Mesenteric fat pad (tissue), 1 donor: ENCODE results near the gene NPHP4. TPM values are rescaled to one million over a fixed set of nuclear protein-coding genes. Genes with fewer than 3 reads are reported as not detected.
"Not testable (repeated sequence)": the region's sequence is repeated elsewhere in the genome, so short reads cannot be mapped to it uniquely, and the experiment has no call there.

ENCODE experiments used
- DNase-seq: peaks from one replicate; pipeline ENCODE4 v3.0.0-alpha.2; 2020; ENCODE audit warnings: low spot score
- total RNA-seq: library from RNA; stranded (reverse); fragmentation: NEBNext Ultra II Directional; extraction: Animal tissue kit (Norgen Biotek cat#: 25700); gene quantifications from one replicate; pipeline ENCODE4 v1.2.1, GENCODE V29; 2021
- donor health status: DM: yes; HTN: yes; CAD: no.

The NPHP4 gene
- total RNA-seq, 1 donor from 2014 or later: 37.6 TPM

DNA sequence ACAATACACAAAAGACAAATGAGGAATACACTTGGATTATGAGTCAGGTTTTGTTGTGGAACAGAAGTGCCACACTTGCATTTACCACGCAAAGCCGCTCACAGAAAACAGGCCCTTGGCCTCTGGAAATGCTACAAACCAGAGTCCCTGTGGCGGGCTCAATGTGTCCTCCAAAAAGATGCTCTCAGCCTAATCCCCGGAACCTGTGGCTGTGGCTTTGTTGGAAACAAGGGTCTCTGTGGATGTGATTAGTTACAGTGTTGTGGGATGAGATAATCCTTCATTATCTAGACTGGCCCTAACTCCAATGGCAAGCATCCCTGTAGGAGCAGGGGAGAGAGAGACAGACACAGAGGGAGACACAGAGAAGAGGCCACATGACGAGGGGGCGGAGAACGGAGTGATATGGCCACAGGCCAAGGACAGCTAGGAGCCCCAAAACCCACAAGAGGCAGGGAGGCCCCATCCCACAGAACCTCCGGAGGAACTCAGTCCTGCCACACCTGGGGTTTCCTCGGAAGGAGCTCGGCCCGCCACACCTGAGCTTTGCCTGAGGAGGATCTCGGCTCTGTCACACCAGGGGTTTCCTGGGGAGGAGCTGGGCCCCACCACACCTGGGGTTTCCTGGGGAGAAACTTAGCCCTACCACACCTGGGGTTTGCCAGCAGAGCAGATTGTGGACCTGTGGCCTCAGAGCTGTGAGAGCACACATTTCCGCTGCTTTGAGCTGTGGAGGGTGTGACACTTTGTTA lies 55.4 kb downstream of the NPHP4 start:
- no peak for DNase-seq

DNA sequence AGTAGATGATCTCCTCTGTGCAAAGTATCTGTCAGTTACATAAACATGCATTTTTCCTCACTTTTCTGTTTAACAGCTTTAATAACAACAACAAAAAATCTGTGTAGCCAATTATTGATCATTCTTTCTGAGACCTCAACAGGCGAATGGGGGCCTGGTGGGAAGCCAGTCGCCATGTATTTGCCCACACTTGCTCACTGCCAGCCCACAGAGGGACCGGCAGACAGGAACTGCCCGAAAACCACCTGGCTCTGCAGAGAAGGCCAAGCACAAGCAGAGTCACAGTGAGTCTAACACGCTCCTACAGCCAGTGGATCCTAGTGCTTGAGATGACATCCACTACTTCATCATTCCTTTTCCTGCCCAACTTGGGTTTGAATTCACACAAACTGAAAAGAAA lies 56.1 kb downstream of the NPHP4 start:
- no peak for DNase-seq

DNA sequence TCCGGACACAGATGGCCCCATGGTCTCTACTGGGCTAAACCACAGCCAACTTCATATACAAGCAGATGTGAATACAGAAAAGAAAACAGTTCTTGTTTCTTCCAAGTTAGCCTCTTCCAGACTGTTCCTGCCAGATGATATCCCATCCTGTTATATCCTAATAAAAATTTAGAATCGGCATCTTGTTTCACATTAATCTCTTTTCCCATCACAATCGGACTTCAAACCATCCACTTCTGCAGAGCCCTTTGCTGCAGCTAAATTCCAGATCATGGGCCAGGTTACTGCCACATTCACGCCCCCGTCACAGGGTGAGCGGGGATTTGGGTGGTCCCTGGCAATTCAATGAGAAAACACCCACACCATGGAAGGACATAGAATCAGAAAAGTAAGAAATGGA lies 57.2 kb downstream of the NPHP4 start:
- DNase-seq: no peak

DNA sequence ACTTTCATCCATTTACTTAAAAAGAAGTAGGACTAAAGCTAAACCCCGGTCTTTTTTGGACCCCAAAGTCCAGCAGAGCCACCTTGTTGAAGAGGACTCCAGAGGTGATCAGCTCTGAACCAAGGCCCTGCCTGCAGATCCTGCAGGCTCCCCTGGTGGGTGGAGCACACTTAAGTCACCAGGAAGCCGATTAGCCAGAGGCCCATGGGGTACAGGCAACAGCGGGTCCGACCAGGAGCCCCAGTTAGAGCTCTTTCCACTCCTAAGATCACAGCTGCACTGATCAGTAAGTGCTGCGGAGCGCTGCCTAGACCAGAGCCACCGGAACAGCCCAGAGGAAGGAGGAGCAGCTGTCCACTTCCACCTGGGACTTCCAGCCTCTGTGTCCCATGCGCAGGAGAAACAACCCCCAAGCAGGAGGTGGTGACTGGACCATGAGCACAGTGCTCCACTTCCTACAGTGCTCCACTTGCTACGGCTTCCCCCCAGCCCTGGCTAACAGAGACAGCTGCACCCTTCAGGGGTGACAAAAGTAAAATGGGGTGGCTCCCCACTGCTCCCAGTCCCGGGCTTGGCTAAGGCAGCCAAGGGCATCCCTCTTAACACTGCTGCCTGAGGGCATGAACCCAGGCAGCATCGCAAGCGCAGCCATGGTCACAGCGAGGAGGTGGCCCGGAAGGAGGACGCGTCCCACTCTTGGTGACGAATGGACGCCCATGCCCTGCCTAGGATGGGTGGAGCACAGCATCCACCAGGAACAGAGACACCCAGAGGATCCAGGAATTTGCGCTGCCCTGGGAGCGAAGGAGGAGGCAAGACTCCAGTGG lies 58.0 kb downstream of the NPHP4 start:
- DNase-seq: no peak

DNA sequence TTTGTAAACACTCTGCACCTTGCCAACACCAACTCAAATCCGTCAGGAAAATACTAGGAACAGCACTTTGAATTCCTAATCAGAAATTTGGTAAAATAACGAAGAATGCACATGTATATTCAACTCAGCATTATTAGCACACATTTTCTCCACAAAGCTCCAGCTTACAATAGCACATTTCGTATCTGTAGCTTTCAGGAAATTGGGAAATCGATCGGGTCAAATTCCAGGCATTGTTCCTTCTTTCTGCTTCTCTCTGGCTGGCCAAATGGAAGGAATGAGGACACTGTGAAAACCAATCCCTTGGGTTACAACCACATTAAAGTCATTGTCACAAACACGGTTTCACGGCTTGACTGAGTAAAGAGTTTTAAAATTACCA lies 58.6 kb downstream of the NPHP4 start:
- no peak for DNase-seq

DNA sequence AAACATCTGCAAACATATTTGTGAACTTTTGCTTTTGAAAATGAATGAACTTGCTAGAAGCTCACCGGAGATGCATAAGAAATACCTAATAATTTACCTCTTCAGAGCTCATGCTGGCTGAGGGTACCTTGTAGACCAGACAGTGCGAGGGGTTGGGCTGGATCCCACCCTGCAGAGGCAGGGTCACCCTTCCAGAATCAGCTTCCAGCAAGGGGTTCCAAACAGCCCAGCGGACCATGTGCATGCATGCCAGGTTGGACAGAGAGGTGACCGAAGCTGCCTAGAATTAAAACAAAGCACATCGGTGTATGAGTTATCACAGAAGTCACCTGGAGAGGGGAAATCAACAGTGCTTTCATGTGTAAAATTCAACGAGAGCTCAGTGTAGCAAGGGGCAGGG lies 59.2 kb downstream of the NPHP4 start:
- no peak for DNase-seq

DNA sequence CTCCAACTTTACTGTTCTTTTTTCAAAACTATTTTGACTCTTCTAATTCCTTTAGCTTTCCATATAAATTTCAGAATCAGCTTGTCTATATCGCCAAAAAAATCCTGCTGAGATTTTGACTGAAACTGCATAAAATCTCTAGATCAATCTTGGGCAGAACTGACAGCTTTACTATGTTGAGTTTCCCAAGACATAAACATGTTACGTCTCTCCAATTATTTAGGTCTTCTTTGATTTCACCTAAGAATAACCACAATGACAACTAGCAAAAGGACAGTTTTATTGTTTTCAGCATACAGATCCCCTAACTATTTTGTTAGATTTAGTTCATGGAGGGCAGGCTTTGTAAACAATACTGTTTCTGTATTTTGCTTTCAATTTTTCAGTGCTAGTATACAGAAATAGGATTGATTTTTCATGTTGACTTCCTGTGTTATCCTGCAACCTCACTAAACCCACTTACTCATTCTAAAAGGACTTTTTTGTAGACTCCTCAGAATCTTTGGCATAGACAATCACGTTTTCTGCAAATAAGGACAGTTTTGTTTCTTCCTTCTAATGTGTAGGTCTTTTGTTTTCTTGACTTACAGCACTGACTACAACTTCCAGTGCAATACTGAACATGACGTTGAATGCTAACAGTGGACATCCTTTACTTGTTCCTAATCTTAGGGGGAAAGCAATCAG lies 63.4 kb downstream of the NPHP4 start:
- DNase-seq: no peak

DNA sequence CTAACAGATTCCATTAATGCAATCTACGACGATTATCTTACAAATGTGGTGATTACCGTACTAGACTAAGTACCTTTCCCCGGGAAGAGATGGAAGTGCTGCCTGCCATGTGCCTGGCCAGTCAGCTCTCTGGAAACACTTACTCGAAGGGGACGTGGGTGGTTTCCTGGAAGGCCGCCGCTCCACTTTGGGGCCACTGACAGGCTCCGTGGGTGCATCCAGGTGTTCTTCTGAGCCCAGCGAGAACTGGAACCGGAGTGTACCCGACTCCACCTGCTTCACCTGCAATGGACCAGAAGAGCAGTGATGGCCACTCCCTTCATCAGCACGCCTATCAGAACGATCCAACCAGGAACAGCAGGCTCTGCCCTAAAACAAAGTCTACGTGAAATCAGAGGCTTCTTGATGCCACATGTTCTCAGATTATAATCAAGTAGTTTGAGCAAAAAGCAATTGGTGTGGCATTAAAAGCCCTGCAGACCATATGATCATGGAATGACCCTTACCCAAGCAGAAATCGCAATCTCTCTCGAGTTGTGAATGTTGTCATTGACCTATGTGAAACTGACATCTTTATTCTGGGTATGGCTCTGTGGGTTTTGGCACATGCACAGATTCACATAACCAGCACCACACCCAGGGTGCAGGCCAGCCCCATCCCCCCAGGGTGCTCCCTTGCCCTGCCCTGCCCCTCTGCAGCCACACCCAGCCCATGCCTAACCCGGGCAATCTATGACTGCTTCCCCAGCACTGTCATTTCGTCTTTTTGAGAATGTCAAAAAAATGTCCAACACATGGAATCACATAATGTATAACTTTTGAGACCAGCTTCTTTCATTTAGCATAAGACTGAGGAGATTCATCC lies 64.5 kb downstream of the NPHP4 start:
- peak; percentile 30 for DNase-seq

DNA sequence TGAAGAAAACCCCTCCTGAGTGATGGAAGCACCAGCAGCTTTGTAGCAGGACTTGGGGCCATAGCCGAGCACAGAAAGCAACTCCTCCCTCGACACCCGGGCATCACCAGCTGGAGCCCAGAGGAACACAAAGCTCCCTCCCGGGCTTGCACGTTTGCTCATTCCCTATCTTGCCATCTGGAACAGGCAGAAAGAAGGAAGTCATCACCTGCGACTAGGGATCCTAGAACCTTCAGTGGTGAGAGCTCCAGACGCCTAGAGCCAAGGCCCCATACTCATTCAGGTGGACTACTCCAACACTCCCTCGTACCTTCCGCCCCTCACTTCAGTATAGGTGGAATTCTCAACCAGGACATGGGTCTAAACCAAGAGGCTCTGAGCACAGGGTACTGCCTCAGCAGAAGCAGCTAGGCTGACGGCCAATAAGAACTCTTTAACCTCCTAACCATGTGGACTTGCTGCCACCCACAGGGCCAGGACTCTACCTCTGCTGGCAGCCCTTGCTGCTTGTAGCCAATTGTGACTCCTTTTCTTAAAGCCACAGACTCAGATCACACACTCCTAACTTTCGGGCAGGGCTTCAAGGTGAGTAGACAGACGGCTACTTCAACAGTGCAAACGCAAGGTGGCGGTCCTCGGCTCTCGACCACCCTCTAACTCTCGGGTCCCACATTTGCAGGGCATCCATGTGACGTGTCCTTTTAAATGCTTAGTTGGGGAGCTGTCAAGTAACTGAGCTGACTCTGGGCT lies 65.4 kb downstream of the NPHP4 start:
- DNase-seq: peak; percentile 55

DNA sequence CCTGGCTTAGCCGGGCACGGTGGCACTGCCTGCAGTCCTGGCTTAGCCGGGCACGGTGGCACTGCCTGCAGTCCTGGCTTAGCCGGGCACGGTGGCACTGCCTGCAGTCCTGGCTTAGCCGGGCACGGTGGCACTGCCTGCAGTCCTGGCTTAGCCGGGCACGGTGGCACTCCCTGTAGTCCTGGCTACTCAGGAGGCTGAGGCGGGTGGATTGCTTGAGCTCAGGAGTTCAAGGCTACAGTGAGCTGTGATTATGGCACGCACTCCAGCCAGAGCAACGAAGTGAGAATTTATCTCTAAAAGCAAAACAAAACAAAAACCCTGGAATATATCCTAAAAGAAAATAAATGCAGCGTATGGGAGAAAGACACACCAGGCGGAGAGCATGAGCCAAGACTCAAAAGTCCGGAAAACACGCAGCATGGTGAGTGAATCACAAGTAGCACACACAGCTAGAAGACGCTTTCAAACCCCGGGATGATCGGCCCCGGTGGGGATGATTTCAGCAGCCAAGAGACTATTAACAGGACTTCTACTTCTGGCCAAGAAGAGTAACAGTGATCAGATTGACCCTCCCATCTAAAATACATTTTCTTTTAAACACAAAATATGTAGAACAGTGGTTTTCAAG lies 69.4 kb downstream of the NPHP4 start:
- not testable (repeated sequence) for DNase-seq

DNA sequence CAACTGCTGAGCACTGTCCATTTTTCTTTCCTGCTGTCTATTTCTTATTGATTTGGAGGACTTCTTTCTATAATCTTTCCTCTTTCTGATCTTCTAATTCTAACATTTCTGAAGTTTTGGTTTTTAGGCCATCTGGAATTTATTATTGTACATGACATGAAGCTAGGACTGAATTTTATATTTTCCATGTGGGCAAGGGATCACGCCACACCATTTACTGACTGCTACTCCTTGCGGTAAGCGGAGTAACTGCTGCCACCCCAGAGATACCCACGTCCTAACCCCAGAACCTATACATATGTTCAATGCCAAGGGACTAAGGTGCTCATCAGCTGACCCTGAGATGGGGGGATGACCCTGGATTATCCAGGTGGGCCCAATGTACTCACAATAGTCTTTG lies 70.6 kb downstream of the NPHP4 start:
- DNase-seq: no peak

DNA sequence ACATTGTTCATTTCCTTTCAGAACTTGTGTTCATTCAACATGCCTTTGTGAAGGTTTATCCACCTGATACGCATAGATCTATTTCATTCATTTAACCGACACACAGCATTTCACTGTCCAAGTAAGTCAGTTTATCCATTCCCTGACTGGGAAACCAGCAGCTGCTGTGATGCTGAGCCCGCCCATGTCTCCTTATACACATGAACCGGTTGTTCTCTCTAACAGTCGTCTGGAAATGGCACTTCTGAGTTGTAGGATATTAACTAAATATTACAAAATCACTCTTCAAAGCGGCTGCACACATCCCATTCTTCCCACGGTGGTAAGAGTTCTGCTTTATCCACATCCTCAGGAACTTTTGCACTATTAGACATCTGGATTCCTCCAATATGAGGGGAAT lies 71.1 kb downstream of the NPHP4 start:
- DNase-seq: no peak

DNA sequence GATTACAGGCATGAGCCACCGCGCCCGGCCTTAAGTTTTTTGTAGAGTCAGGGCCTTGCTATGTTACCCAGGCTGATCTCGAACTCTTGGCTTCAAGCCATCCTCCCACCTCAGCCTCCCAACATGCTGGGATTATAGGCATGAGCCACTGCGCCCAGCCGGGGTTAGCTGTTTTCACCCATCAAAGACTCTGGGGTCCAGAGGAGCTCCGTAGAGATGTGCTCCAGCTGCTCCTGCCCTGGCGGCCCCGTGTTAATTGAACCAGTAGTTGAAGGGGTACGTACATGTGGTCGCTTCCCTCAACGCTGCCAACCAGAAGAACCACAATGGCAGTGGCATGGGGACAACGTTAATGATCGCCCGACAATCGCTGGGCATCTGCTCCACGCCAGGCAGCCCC lies 72.0 kb downstream of the NPHP4 start:
- no peak for DNase-seq

DNA sequence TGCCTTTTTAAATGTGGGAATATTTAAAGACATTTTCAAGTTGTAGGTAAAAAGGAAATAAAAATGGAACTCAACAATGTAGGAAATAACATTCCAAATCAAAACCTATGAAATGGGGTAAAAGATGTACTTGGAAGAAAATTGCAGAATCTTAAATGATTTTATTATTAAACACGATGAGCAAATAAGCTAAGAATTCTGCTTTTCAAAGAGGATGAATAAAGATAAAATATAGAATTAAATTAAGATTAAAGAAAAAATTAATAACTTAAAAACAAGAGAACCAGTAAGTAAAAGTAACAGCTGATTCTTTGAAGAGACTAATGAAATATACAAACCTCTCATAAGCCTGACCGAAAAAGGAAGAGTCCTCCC lies 74.0 kb downstream of the NPHP4 start:
- DNase-seq: no peak

DNA sequence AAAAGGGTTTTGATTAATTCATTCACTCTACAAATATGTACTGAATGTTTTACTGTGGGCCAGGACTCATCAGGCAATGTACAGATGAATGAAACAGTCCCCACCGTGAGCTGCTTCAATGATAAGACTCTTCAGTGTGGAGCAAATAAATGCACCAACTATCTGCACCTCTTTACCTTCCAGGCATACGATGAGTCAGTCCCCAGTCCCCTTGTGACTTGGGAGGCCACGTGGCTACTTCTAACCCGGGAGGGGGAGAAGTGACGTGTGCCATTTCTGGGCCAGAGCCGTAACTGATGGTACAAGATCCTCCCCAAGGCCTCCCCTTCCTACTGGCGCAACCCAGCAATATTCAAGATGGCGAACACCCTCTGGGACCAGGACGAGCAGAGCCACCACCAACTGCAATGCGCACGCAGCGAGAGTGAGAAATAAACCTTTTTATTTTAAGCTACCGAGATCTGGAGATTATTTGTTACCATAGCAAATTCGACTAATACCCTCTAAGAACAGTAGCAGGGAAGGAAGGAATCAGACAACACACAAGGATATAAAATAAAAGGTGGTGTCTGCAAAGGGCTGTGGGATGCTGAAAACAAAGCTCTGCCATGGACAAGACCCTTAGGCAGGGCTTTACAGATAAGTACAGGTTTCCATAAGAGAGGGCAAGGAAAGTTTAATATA lies 74.5 kb downstream of the NPHP4 start:
- DNase-seq: no peak

DNA sequence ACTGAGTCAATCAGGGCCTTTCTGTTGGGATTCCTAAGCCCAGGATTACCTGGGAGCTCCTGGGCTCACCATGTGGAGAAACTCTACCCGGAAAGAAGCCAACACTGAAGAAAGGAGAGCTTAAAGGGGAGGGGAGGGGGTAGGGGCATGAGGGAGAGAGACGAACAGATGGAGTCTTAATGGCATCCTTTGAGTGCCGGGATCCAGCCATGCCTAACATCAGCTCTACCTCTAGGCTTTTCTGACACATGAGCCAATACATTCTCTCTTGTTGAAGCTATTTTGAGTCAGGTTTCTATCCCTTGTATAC lies 75.0 kb downstream of the NPHP4 start:
- no peak for DNase-seq

DNA sequence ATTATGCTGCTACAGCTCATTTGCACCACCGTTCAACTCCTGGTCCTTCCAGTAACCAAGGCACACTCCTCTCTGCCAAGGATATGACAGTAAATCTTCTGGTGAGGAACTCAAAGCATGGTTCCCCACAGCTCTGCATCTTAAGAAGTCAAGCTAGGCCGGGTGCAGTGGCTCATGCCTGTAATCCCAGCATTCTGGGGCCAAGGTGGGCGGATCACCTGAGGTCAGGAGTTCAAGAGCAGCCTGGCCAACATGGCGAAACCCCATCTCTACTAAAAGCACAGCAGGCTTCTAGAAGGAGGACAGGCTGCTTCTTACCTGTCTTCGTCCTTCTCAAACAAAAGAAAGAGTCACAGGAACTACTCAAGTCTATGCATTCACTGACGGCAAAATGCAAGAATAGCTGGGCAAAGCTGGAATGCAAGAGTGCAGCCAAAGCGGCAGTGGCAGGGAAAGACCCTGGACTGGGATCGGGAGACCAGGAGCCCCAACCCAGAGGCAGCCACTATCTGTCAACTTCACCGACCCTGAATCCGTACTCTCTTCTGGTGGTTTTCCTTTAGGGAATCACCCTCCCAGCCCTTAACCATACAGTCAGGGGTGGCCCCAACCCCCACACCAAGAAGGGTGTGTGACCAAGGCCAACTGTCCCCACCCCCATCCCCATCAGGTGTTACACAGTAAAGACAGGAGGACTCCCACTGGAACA lies 75.5 kb downstream of the NPHP4 start:
- no peak for DNase-seq

DNA sequence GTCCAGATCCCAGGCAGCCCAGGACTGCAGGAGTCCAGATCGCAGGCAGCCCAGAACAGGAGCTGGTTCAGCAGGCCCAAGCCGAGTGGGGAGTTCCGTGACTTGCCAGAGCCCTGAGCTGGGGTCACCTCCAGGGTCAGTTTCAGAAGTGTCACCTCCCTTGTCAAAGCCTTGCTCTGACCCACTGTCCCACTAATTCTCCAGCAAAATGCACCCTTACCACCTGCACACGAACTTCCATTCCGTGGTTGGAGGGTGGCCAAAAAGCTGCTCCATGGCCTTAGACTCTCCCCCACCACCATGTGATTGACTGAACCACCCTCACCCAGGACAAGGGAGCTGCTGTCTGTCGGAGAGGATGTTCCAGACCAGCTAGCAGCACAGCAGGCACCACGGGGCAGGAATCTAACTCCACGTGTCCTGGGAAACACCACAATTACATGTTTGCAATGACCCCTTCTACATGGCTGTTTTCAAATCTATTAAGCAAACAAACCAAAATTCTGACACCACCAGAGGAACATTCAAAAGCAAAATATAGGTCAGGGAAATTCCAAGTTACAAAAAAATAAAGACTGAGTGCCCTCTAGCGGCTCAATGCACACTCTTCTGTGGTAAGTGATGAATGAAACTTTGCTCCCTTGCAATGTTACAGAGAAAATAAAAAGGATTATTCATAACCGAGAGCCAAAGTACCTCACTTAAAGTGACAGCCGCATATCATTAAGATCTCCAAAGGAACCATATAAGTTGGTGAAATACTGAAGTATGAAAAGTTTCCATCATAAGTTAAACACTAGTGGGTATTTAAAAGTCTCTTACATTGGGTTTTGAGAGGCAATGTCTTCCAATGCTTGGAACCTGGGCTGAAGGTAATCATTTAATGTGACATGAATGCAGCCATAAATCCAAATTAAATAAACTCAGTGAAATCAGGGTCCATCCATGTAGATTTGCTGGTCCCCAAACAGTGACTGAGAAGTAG lies 76.3 kb downstream of the NPHP4 start:
- DNase-seq: no peak
